ENCODE measurements around the gene RDX. TPM values are rescaled to one million over a fixed set of nuclear protein-coding genes. Genes with fewer than 3 reads are reported as not detected.
"Not testable (repeated sequence)": the region's sequence is repeated elsewhere in the genome, so short reads cannot be mapped to it uniquely, and the experiment has no call there.

The RDX gene
- total RNA-seq, 4 donors from 2014 or later = 26.5 to 42.3 (median 32.6) TPM

GRCh38 chr11:110217223-110217877 lies 79.1 kb downstream of the RDX start:
- no peak overlapping the region for H3K4me3 ChIP-seq (ENCODE audit: low read depth, poor library complexity, severe bottlenecking)
- WGBS, 2 donors = 85 to 87% methylated on average over 12 of the region's 12 CpGs
- no peak for TF ChIP-seq POLR2A (IDR thresholded peaks at IDR 0.05)
- no peak for TF ChIP-seq CTCF (IDR thresholded peaks at IDR 0.05)
- DNase-seq (ENCODE audit: low spot score in 2 of 2) = no peak
- intact Hi-C loops (cut with DNase I; ENCODE audit: low total_unique reads) = no loop called here

DNA sequence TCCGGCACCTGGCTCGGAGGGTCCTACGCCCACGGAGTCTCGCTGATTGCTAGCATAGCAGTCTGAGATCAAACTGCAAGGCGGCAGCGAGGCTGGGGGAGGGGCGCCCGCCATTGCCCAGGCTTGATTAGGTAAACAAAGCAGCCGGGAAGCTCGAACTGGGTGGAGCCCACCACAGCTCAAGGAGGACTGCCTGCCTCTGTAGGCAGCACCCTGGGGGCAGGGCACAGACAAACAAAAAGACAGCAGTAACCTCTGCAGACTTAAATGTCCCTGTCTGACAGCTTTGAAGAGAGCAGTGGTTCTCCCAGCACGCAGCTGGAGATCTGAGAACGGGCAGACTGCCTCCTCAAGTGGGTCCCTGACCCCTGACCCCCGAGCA lies 87.1 kb downstream of the RDX start:
- H3K4me3 ChIP-seq (ENCODE audit: low read depth, poor library complexity, severe bottlenecking); DNase-seq (ENCODE audit: low spot score in 2 of 2): not testable (repeated sequence)
- 17 to 37% methylated on average over 2 to 5 of the region's 14 CpGs for WGBS, 2 donors
- intact Hi-C loops (cut with DNase I; ENCODE audit: low total_unique reads) = loop anchor here (10.0 kb wide), 1 partner anchor 155 kb away; no protein-coding TSS in a partner anchor

GRCh38 chr11:110208678-110209312 lies 87.6 kb downstream of the RDX start:
- intact Hi-C loops (cut with DNase I; ENCODE audit: low total_unique reads) = loop anchor here (10.0 kb wide), 1 partner anchor 156 kb away; no protein-coding TSS in a partner anchor
- 77% methylated on average over 19 to 22 of the region's 29 CpGs for WGBS, 2 donors
- not testable (repeated sequence) for H3K4me3 ChIP-seq (ENCODE audit: low read depth, poor library complexity, severe bottlenecking); DNase-seq (ENCODE audit: low spot score in 2 of 2)

DNA sequence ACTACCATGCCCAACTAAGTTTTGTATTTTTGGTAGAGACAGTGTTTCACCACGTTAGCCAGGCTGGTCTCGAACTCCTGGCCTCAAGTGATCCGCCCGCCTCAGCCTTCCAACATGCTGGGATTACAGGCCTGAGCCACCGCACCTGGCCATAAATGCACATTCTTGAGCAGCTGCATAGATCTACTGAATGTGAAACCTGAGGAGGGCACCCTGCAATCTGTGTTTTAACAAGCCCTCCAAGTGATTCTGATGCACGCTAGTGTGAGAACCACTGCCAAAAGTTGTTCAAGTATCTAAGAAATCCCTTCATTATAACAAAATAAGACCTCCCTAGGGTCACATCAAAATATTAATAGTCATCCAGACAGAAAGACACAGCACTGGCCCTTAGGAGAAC lies 89.3 kb downstream of the RDX start:
- H3K4me3 ChIP-seq (ENCODE audit: low read depth, poor library complexity, severe bottlenecking) = no peak overlapping the region
- no peak for DNase-seq (ENCODE audit: low spot score in 2 of 2)
- TF ChIP-seq POLR2A (IDR thresholded peaks at IDR 0.05) = no peak
- TF ChIP-seq CTCF (IDR thresholded peaks at IDR 0.05) = no peak
- 91 to 96% methylated on average over 6 of the region's 6 CpGs for WGBS, 2 donors
- intact Hi-C loops (cut with DNase I; ENCODE audit: low total_unique reads) = loop anchor here (10.0 kb wide), 1 partner anchor 158 kb away; no protein-coding TSS in a partner anchor

DNA sequence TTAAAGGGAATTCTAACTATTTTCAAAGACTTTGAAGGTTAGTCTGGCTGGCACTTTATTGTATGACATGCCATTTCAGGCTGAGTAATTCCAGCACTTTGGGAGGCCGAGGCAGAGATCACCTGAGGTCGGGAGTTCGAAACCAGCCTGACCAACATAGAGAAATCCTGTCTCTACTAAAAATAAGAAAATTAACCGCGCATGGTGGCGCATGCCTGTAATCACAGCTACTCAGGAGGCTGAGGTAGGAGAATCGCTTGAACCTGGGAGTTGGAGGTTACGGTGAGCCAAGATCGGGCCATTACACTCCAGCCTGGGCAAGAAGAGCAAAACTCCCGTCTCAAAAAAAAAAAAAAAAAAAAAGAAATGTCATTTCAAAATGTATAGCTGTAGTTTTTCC lies 95.6 kb downstream of the RDX start:
- DNase-seq (ENCODE audit: low spot score in 2 of 2) = peak in 1 of 2 donors; percentile 12
- intact Hi-C loops (cut with DNase I; ENCODE audit: low total_unique reads) = loop anchor here (10.0 kb wide), 1 partner anchor 164 kb away; no protein-coding TSS in a partner anchor
- TF ChIP-seq CTCF (IDR thresholded peaks at IDR 0.05) (no peak), POLR2A (IDR thresholded peaks at IDR 0.05) (no peak)
- 84 to 89% methylated on average over 10 of the region's 10 CpGs for WGBS, 2 donors
- no peak overlapping the region for H3K4me3 ChIP-seq (ENCODE audit: low read depth, poor library complexity, severe bottlenecking)

GRCh38 chr11:110200241-110200640 lies 96.2 kb downstream of the RDX start:
- 87 to 88% methylated on average over 6 of the region's 6 CpGs for WGBS, 2 donors
- DNase-seq (ENCODE audit: low spot score in 2 of 2) = no peak
- intact Hi-C loops (cut with DNase I; ENCODE audit: low total_unique reads) = loop anchor here (10.0 kb wide), 1 partner anchor 165 kb away; no protein-coding TSS in a partner anchor
- no peak overlapping the region for H3K4me3 ChIP-seq (ENCODE audit: low read depth, poor library complexity, severe bottlenecking)
- TF ChIP-seq POLR2A (IDR thresholded peaks at IDR 0.05) (no peak), CTCF (IDR thresholded peaks at IDR 0.05) (no peak)

Measured in lower leg skin (tissue), 4 donors.